ENCODE data around the gene ZNF263.

Gene ZNF263

DNA sequence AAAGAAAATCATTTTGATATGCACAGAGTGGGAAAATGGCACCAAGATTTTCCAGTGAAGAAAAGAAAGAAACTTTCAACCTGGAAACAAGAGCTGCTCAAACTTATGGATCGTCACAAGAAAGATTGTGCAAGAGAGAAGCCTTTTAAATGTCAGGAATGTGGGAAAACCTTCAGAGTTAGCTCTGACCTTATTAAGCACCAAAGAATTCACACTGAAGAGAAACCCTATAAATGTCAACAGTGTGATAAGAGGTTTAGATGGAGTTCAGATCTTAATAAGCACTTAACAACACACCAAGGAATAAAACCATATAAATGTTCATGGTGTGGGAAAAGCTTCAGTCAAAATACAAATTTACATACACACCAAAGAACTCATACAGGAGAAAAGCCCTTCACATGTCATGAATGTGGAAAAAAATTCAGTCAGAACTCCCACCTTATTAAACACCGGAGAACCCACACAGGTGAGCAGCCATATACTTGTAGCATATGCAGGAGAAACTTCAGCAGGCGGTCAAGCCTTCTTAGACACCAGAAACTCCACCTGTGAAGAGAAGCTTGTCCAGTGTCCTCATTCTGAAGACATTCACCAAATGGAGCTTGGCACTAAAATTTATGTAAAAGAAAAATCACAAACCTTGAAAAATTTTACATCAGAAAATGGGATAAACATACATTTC lies 34.2 kb downstream of the ZNF263 start:
- in situ Hi-C loops (cut with MboI; ENCODE audit: low sequenced_read_pairs), result no loop called here

DNA sequence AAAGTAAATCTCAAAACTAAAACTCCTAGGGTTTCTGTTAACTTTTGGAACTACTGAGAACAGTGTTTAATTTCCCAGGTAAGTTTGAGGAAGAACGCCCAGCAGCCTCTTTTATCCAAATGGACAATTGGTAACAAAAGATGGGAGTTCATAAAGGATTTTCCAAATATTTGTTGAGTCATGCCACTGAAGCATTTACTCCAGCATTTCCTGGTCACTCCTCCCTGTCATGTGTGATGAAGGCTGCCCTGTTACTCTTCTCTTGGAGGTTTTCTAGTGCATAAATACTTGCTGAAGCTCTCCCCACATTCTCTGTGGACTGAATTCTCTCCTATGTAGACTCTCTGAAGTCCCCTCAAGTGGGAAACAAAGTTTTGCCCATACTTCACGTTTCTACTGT lies 38.5 kb downstream of the ZNF263 start:
- in situ Hi-C loops (cut with MboI; ENCODE audit: low sequenced_read_pairs), result no loop called here

DNA sequence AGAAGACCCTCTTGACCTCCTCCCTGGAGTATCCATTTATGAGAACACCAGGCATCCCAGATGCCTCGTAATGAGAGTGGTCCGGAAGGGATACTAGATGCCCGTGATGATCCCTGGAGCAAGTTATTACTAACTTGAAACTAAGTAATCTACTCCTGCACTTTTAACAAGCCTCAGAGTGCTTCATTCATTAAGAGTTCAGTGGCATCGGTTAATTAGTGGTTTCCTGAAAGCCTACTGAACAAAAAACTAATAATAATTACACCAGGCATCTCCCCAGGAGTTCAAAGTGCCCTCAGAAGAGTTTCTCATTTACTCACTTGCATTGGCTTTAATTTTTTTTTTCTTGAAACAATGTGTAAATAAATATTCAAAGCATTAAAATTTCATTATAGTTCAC lies 44.2 kb downstream of the ZNF263 start:
- in situ Hi-C loops (cut with MboI; ENCODE audit: low sequenced_read_pairs), result no loop called here

DNA sequence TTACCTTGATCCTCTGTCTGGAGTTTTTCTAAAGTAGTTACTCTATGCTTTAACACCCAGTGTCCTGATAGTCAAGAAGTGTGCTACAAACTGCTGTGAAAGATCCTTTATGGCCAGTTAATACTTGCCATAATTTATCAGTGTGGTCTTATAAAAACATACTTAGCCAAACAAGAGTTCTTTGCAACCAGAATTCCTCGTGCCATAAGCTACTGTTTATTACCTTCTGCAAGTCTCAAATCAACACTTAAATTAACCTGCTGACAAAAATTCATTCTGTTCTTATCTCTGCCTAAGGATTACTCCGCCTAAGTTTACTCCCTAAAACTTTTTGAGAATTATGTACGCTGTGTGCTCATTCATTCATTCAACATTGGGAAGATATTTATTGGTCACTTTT lies 44.8 kb downstream of the ZNF263 start:
- in situ Hi-C loops (cut with MboI; ENCODE audit: low sequenced_read_pairs), result no loop called here

DNA sequence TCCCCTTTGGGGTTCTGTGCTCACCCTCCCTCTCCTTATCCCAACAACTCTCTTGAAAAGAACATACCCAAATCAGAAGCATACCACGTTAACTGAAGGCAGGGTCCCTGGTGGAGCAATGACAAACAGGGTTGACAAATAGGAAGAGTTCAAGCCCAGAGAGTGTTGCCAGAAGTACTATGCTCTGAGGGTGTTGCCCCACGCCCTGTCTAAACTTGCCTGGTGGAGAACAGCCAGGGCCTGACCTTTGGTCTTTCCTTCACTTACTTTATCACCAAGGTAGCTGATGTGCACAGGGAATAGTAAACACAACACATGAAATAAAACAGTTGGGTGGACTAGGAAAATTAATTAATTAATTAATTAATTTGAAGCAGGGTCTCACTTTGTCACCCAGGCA lies 45.4 kb downstream of the ZNF263 start:
- in situ Hi-C loops (cut with MboI; ENCODE audit: low sequenced_read_pairs), result no loop called here
